Measurements from ENCODE around the gene CCDC120.
A peak's percentile ranks its signal among the peaks of the same experiment; 100 is the strongest.

The CCDC120 gene

DNA sequence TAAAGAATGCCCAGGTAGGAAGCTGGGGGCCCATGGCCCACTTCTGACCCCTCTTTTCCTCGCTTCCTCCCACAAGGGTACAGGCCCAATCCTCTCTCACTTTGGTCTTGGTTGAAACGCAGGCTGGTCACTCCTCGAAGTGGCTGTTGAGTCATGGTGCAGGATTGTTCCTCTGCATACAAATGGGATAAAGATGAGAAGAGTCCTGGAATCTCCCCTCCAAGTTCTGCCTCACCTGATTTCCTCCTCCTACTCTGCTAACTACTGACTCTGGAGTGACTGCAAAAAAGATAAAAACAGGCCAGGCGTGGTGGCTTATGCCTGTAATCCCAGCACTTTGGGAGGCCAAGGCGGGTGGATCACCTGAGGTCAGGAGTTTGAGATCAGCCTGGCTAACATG is 19.1 kb downstream of the CCDC120 start:
- H3K4me3 ChIP-seq (ENCODE audit: low read depth, low read length) = no peak overlapping the region
- DNase-seq (ENCODE audit: low read depth) = no peak
- TF ChIP-seq CTCF (IDR thresholded peaks at IDR 0.05; ENCODE audit: insufficient read depth, low read depth, low read length, missing control alignments) = no peak

- H3K4me3 ChIP-seq (ENCODE audit: low read depth, low read length) = peak within 1 kb of the TSS; percentile 77
- TF ChIP-seq CTCF (IDR thresholded peaks at IDR 0.05; ENCODE audit: insufficient read depth, low read depth, low read length, missing control alignments) = no peak
- DNase-seq (ENCODE audit: low read depth) = peak; percentile 80
These were observed 21.0 kb downstream of the CCDC120 start, which contains the start of gene WDR45 for GRCh38 chrX:49079489-49080428. TSS of gene WDR45 (minus strand) at chrX:49079887. CDS start at chrX:49078095, 1,792 bp downstream.

- no peak for TF ChIP-seq CTCF (IDR thresholded peaks at IDR 0.05; ENCODE audit: insufficient read depth, low read depth, low read length, missing control alignments)
- DNase-seq (ENCODE audit: low read depth) = no peak
- H3K4me3 ChIP-seq (ENCODE audit: low read depth, low read length) = no peak overlapping the region
These were observed 23.6 kb downstream of the CCDC120 start for GRCh38 chrX:49082271-49082871.

DNA sequence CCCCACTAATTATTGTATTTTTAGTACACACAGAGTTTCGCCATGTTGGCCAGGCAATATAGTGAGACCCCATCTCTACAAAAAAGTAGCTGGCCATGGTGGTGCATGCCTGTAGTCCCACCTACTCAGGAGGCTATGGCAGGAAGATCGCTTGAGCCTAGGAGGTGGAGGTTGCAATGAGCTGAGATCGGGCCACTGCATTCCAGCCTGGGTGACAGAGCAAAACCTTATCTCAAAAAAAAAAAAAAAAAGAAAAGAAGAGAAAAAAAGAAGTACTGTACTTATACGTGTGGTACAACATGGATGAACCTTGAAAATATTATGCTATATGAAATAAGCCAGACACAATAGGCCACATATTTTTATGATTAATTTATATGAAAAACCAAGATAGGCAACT is 30.8 kb downstream of the CCDC120 start:
- no peak overlapping the region for H3K4me3 ChIP-seq (ENCODE audit: low read depth, low read length)
- DNase-seq (ENCODE audit: low read depth) = no peak
- no peak for TF ChIP-seq CTCF (IDR thresholded peaks at IDR 0.05; ENCODE audit: insufficient read depth, low read depth, low read length, missing control alignments)

DNA sequence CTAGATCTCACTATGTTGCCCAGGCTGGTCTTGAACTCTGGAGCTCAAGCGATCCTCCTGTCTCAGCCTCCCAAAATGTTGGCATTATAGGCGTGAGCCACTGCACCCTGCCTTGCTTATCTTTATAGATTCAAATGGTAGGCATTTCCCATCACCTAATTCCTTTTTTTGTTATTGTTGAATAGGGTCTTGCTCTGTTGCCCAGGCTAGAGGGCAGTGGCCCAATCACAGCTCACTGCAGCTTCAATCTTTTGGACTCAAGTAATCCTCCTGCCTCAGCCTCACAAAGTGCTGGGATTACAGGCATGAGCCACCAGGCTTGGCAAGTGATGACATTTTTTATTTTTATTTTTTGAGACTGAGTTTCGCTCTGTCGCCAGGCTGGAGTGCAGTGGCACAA is 37.6 kb downstream of the CCDC120 start:
- no peak for TF ChIP-seq CTCF (IDR thresholded peaks at IDR 0.05; ENCODE audit: insufficient read depth, low read depth, low read length, missing control alignments)
- no peak for DNase-seq (ENCODE audit: low read depth)
- H3K4me3 ChIP-seq (ENCODE audit: low read depth, low read length) = no peak overlapping the region

DNA sequence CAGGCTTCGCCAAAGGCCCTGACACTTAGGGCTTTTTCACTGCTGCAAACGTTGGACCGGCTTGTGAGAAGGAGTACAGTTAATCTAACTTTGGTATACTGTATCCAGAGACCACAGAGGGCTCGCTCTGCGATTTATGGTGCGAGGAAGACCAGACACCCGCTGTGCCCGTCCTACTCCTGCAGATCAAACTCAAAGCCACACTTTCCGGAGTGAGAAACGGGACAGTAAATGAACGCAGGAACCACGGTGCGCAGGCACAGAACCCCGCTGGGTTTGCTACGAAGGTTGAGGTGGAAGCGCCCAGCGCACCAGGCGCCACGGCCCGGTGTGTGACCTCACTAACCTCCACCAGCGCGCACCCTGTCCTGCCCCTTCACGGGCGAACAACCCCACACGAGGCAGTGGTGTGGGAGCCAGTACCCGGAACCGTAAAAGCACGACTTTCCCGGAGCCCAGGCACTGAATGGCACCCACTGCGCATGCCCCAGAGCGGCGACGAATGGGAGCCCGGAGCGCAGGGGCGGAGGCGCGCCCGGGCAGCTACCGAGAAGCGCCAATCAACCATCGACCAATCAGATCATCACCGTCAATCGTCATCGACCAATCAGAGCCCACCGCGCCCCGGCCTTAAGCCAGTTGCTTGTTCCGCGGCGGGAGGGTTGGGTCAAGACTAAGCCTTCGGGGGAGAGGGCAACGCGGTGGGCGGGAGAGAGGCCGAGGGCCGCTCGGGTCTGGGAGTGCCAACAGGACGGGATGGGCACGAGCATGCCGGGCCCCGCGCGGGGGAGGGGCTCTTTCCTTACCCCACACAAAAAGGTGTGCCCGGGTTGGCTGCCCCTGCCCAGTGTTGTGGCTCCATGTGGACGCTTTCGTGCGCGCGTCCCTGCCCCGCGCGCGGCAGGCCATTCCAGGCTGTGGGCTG is 42.2 kb downstream of the CCDC120 start:
- DNase-seq (ENCODE audit: low read depth) = peak; percentile 96
- TF ChIP-seq CTCF (IDR thresholded peaks at IDR 0.05; ENCODE audit: insufficient read depth, low read depth, low read length, missing control alignments) = no peak
- peak overlapping the region; percentile 67 for H3K4me3 ChIP-seq (ENCODE audit: low read depth, low read length)
